B cell (primary cell): Measurements from ENCODE around the gene ZMYND10.

Experiments used
- CTCF ChIP-seq: fragments of 200-600 bp; IDR thresholded peaks from one replicate; pipeline ENCODE4 v1.8.0; 2022; ENCODE audit warnings: antibody characterized with exemption, mild to moderate bottlenecking
- EZH2 ChIP-seq: IDR thresholded peaks from 2 replicates; pipeline ENCODE4 v1.6.1; 2012; ENCODE audit warnings: borderline replicate concordance, low read depth, mild to moderate bottlenecking, moderate library complexity, low read length; ENCODE audit not compliant: insufficient read depth, poor library complexity, severe bottlenecking

- TF ChIP-seq CTCF (no peak), EZH2 (no peak)
These were observed at the start of gene ZMYND10 for GRCh38 chr3:50345586-50346234.
